G401.6 (cell line): Measurements from ENCODE around the gene CWC25.
"Not testable (repeated sequence)": the region's sequence is repeated elsewhere in the genome, so short reads cannot be mapped to it uniquely, and the experiment has no call there.

Experiments
- FAIRE-seq: peaks from 2 replicates; lab custom pipeline; 2012; peaks lifted over from hg19 to GRCh38; lab: Jason Lieb, UNC

Gene CWC25

DNA sequence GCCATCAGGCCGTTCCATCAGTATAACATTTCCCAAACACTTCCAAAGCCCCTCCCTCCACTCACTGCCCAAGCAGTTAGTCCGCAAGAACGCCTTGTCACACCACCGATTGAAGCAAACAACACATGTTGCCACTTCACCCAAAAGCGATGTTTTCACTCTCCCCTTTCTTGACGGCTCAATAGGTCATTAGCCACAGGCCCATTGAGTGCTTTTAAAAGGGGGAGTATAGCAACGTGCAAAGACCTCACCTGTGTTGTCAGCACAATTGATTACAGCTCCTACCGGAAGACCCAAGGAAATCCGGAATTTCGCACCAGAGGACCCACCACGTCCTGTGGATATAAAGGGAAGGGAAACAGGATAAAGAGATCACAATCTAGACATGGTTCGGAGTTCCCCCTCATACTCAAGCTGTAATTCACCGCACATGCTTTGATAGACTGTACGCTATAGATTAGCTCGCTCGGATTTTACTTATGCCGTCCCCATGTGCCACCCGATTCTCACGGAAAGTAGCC is 27.7 kb upstream of the CWC25 start:
- no peak for FAIRE-seq

GRCh38 chr17:38851434-38851833 is 26.3 kb upstream of the CWC25 start:
- no peak for FAIRE-seq

- no peak for FAIRE-seq
Measured at GRCh38 chr17:38850374-38850773, 25.3 kb upstream of the CWC25 start.

- FAIRE-seq: no peak
Measured at GRCh38 chr17:38848939-38849605, 24.0 kb upstream of the CWC25 start.

GRCh38 chr17:38848557-38848891 is 23.4 kb upstream of the CWC25 start:
- no peak for FAIRE-seq

DNA sequence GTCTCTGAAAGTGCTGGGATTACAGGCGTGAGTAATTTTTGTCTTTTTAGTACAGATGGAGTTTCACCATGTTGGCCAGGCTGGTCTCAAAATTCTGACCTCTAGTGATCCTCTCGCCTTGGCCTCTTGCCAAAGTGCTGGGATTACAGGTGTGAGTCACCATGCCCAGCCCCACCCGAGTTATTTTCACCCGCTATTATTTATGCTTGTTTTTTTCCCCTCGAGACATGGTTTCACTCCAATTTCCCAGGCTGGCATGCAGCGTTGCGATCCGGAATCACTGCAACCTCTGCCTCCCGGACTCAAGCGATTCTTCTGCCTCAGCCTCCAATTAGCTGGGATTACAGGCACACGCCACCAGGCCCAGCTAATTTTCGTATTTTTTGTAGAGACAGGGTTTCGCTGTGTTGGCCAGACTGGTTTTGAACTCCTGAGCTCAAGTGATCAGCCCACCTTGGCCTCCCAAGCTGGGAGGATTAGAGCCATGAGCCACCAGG is 19.2 kb upstream of the CWC25 start:
- FAIRE-seq: no peak

DNA sequence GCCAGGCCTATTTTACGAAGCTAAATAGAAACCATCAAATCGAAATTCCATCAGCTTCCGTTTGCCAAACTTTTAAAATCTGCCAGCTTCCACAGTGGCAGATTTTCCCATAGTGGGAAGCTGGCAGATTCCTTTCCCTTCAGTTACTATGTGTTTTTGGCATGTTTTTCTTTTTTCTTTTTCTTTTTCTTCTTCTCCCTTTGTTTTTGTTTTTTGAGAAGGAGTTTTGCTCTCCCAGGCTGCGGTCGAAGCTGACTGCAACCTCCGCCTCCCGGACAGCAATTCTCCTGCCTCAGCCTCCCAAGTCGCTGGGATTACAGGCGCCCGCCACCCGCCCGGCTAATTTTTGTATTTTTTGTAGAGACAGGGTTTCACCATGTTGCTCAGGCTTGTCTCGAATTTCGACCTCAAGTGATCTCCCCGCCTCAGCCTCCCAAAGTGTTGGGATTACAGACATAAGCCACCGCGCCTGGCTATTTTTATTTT is 684 bp upstream of the CWC25 start:
- no peak for FAIRE-seq

GRCh38 chr17:38815576-38816193 is 9.4 kb downstream of the CWC25 start:
- no peak for FAIRE-seq

GRCh38 chr17:38809828-38810227 is 15.3 kb downstream of the CWC25 start:
- no peak for FAIRE-seq

GRCh38 chr17:38800237-38800760 is 24.8 kb downstream of the CWC25 start:
- no peak for FAIRE-seq

DNA sequence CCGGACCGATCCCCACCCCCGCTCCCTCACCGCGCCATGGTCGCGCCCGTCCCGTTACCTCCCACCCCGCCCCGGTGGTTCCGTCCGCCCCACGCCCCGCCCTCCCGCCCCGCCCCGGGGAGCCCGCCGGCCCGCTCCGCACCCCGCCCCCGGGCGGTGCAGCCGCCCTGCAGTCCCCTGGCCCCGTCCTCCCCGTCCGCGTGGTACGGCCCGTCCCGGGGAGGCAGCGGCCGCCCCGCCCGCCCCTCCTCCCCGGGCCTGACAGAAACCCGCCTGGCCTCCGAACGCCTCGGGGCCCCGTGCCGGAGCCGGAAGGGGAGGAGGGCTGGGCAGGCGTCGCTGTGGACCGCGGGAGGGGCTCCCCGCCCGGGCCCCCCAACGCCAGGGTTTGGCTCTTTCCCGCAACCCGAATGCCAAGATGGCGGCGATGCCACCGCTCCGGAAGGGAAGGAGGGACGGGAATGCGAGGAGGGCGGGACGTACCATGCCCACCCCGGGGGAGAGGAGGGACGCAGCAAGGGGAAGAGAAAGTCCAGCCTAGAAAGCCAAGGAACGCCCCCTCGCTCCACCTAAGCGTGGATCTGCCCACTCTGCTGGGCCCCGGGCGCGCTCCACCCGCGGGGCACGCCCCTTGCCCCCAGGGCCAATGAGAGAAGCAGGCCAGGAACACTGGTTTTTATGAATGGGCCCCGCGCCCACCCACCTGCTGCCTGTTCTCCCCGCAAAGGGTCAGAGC is 25.5 kb downstream of the CWC25 start, which contains the start of gene PIP4K2B:
Gene PIP4K2B, minus strand, starts transcription at position 56 of the 736 bp plus-strand sequence. CDS start 132 bp downstream, outside the sequence.
- FAIRE-seq: no peak

DNA sequence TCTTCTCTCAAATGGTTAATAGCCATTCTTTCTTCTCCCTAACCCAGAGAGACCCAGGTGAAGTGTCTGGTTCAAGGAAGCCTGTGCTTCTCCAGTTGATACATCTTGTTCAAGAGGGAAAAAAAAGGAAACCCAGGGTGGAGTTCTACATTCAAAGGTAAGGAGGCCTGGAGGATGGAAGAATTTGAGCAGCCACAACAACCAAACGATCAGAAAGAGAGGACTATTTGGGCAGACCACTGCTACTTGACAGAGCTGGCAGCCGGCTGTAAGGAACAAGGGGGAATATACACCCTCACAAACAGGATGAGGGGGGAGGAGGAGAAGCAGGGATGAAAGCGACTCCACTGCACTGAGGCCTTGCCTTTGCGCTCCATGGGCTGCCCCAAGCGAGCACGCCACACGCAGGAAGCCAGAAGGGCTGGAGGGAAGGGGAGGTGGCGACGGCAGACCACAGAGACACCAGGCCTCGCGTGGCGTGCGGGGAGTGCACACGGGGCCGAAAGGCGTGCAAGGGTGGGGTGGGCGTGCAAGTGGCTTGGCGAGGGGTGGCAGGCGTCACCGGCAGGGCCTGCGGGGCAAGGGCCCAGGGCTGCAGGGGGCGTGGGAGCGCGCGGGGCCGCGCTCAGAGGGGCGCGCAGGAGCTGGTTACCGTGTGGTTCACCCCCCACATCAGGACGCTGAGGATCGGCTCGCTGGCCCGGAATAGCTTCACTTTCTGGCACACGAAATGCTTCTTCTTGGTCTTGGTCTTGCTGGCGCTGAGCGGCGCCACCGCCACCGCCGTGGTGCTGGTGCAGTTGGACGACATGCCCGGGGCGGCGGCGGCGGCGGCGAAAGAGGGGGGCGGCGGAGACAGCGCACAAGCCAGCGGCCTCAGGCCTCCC is 26.3 kb downstream of the CWC25 start:
- FAIRE-seq: no peak

DNA sequence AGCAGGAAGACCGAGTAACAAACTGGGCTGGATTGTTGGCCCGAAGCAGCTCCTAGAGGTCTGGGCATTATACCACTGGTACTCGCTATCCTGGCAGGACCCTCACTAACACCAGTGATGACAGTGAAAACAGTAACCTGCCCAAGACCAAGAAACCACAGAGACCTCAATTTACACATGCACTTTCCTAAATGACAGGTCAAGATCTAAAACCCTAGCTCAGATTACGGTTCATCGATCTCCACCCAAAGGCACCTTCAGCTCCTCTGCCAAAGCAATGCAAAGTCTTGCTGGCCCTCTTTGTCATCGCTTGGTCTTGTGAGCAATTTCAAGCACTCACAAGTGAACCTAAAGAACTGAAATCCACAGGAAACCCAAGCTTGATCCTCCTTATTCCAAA is 27.3 kb downstream of the CWC25 start:
- no peak for FAIRE-seq

GRCh38 chr17:38797158-38797490 is 28.0 kb downstream of the CWC25 start:
- FAIRE-seq: no peak

DNA sequence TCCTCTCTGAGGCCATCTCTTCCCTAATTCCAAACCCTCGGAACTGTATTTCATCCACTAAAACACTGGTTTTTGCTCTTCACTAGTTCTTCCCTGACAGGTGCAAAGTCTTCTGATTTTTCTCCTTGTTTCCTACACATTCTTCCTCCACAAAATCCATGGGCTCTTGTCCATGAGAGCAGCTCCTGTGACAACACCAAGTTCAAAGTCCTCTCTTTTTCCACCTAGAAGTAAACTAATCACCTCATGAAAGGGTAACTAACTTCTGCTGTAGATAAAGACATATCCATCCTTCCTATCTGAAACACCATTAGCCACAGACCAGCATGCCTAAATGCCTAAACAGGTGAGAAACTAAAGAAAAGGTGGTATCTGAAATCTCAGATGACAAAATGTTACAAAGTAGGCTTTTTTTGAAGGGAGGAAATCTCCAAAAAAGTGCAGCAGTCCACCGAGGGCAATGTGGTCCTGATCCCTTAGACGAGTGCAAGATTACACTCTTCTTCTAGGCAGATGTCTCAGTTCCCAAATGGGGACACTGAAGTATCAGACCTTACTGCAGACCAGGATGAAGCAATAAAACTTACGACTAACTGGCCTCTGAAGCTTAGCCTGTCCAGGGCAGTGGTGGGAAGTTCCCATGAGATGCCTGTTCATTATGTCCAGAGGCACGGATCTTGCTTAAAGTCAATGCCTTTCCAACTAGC is 28.5 kb downstream of the CWC25 start:
- no peak for FAIRE-seq

DNA sequence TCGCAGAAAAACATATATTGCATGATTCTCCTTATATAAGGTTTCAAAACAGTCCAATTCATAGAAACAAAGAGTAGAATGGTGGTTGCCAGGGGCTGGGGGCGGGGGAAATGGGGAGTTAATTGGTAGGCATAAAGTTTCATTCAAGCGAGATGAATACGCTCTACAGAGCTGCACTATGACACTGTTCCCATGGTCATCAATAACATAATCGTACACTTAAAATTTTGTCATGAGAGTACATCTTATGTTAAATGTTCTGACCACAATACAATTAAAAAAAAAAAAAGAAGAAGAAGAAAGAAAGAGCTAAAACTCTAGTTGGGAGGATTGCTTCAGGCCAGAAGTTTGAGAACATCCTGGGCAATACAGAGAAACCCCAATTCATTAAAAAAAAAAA is 30.9 kb downstream of the CWC25 start:
- no peak for FAIRE-seq

- no peak for FAIRE-seq
Measured at GRCh38 chr17:38791162-38791561, 34.0 kb downstream of the CWC25 start.

- FAIRE-seq: not testable (repeated sequence)
Measured at GRCh38 chr17:38790148-38790707, 34.9 kb downstream of the CWC25 start.

DNA sequence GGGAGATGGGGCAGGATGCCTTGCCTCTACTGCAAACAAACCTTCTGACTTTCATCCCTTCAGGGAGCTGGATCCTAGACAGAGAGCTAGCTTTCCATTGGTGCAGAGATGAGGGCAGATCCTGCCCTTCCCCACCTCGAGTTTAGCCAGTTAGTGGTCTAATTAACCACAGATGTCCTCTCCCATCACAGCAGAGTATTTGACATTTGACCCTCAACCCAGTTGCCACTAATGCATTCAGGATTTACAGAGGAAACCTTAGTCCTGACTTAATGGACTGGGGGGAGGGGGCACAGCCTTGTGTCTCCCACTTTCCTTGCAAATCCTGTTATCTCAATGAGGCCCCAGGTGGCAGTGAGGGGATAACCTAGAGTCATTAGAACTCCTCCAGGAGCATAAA is 35.9 kb downstream of the CWC25 start:
- FAIRE-seq: no peak

GRCh38 chr17:38787999-38788398 is 37.1 kb downstream of the CWC25 start:
- not testable (repeated sequence) for FAIRE-seq

DNA sequence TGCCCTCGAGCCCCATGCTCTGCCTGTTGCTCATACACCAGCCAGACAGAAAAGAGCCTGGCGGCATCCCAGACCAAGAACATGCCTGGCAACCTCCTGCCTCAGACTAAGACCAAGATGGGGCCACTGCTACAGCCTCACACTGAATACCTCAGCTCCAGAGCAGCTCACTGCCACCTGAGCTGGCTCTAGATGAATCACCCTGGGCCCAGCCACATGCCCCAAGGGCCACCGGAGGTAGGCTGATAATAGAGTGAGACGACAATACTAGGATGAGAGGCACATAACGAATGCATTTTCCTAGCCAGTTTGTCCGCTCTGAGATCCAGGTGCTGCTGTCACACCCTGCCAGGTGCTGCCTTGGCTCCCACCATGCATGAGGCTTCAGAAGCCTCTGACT is 38.7 kb downstream of the CWC25 start:
- no peak for FAIRE-seq
